T-helper 2 cell treated with Interferon-gamma antibody and Interleukin-4, amounts not matched to agents 5 μg/mL and 100 μg/mL, for 36 hours (primary cell): ENCODE measurements around the gene HLCS.

Experiments used
- DNase-seq: peaks from one replicate; pipeline ENCODE4 v3.0.0; 2021; ENCODE audit warnings: low spot score
- H3K27ac Mint-ChIP-seq: one replicate; pipeline ENCODE4 v1.8.0; 2021; ENCODE audit warnings: mild to moderate bottlenecking, mixed read lengths
- H3K27me3 Mint-ChIP-seq: one replicate; pipeline ENCODE4 v1.8.0; 2021; ENCODE audit warnings: low read depth, mixed read lengths
- H3K36me3 Mint-ChIP-seq: one replicate; pipeline ENCODE4 v1.8.0; 2021; ENCODE audit warnings: low read depth, mixed read lengths
- H3K4me1 Mint-ChIP-seq: one replicate; pipeline ENCODE4 v1.8.0; 2021; ENCODE audit warnings: low read depth, mixed read lengths
- H3K4me3 Mint-ChIP-seq: one replicate; pipeline ENCODE4 v1.8.0; 2022; ENCODE audit warnings: mild to moderate bottlenecking, moderate library complexity, mixed read lengths
- H3K9me3 Mint-ChIP-seq: one replicate; pipeline ENCODE4 v1.8.0; 2021; ENCODE audit warnings: mixed read lengths

HLCS gene

DNA sequence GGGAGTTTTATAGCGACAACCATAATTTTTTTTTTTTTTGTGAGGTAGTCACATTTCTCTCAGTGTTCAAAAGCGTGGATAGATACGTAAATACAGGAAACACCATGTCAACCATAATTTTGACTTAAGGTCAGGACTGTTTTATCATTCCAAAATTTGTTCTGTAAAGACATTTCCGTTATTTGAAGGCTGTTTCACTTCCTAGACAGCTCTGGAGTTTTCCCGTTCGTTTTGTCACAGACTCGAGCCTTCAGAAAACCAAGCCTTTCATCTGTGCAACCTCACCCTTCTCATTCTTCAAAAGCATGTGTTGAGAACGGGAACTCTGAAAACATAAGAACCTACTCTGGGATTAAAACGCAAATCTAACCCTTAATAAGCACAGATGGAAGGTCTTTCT lies 249.6 kb downstream of the HLCS start:
- Mint-ChIP-seq H3K27me3 (peaks cover 48% of the 10 kb centered on the region), H3K27ac (no peak overlapping the region), H3K36me3 (no peaks in the 10 kb centered on the region), H3K9me3 (no peaks in the 10 kb centered on the region), H3K4me3 (no peak overlapping the region), H3K4me1 (no peaks in the 10 kb centered on the region)
- no peak for DNase-seq

GRCh38 chr21:36716387-36716786 lies 250.1 kb downstream of the HLCS start:
- H3K27me3 Mint-ChIP-seq, result peaks cover 50% of the 10 kb centered on the region
- no peak overlapping the region for H3K27ac Mint-ChIP-seq
- DNase-seq, result no peak
- no peaks in the 10 kb centered on the region for H3K9me3 Mint-ChIP-seq
- no peaks in the 10 kb centered on the region for H3K4me1 Mint-ChIP-seq
- no peak overlapping the region for H3K4me3 Mint-ChIP-seq
- no peaks in the 10 kb centered on the region for H3K36me3 Mint-ChIP-seq

DNA sequence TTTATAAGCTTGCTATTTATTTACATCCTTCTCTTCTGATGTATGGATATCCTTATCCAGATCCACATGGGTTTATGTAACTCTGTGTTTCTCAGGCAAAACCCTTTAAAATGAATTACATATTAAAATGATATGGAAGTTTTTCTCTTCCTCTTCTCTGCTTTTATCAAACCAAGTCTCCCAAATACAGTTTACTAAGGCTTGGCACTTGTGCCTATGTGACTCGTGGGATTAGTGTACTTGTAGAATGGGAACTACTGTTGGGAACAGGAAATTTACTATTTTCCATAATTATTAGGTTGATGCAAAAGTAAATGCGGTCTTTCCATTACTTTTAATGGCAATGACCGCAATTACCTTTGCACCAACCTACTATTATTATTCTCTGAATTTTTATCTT lies 252.7 kb downstream of the HLCS start:
- H3K4me3 Mint-ChIP-seq, result no peak overlapping the region
- peaks cover 69% of the 10 kb centered on the region for H3K27me3 Mint-ChIP-seq
- H3K4me1 Mint-ChIP-seq, result no peaks in the 10 kb centered on the region
- H3K27ac Mint-ChIP-seq, result no peak overlapping the region
- DNase-seq, result no peak
- no peaks in the 10 kb centered on the region for H3K9me3 Mint-ChIP-seq
- H3K36me3 Mint-ChIP-seq, result peaks cover 2% of the 10 kb centered on the region

DNA sequence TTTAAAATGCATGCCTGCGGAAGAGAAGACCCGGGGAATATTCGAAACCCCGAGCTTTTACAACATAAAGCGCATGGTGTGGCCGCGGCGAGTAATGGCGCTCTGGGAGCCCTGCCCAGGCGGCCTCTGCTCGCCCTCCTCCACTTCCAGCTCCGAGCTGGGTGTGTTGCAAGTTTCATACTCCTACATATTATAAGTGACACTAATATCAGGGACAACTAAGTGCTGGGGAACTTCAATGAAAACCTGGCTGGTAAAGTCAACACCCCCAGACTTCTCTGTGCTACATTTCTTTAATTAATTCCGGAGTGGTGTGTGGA lies 255.8 kb downstream of the HLCS start:
- H3K27me3 Mint-ChIP-seq, result peaks cover 84% of the 10 kb centered on the region
- no peak overlapping the region for H3K4me3 Mint-ChIP-seq
- no peak overlapping the region for H3K27ac Mint-ChIP-seq
- peaks cover 4% of the 10 kb centered on the region for H3K4me1 Mint-ChIP-seq
- no peak for DNase-seq
- H3K36me3 Mint-ChIP-seq, result peaks cover 2% of the 10 kb centered on the region
- H3K9me3 Mint-ChIP-seq, result no peaks in the 10 kb centered on the region

- peaks cover 85% of the 10 kb centered on the region for H3K27me3 Mint-ChIP-seq
- DNase-seq, result no peak
- H3K4me3 Mint-ChIP-seq, result no peak overlapping the region
- H3K36me3 Mint-ChIP-seq, result peaks cover 2% of the 10 kb centered on the region
- H3K4me1 Mint-ChIP-seq, result peaks cover 4% of the 10 kb centered on the region
- no peak overlapping the region for H3K27ac Mint-ChIP-seq
- no peaks in the 10 kb centered on the region for H3K9me3 Mint-ChIP-seq
Observed at GRCh38 chr21:36709868-36710728, 256.4 kb downstream of the HLCS start.

- Mint-ChIP-seq H3K36me3 (peaks cover 2% of the 10 kb centered on the region), H3K4me1 (peaks cover 4% of the 10 kb centered on the region), H3K27ac (no peak overlapping the region), H3K4me3 (no peak overlapping the region), H3K27me3 (peaks cover 86% of the 10 kb centered on the region), H3K9me3 (no peaks in the 10 kb centered on the region)
- DNase-seq, result no peak
Observed at GRCh38 chr21:36709030-36709867, 257.2 kb downstream of the HLCS start.

- H3K27me3 Mint-ChIP-seq, result peaks cover 86% of the 10 kb centered on the region
- H3K4me3 Mint-ChIP-seq, result peak overlapping the region; percentile 21
- H3K9me3 Mint-ChIP-seq, result no peaks in the 10 kb centered on the region
- no peak for DNase-seq
- peaks cover 2% of the 10 kb centered on the region for H3K36me3 Mint-ChIP-seq
- peak overlapping the region; percentile 36 for H3K27ac Mint-ChIP-seq
- H3K4me1 Mint-ChIP-seq, result peaks cover 4% of the 10 kb centered on the region
Observed at GRCh38 chr21:36708286-36709029, 258.0 kb downstream of the HLCS start.

DNA sequence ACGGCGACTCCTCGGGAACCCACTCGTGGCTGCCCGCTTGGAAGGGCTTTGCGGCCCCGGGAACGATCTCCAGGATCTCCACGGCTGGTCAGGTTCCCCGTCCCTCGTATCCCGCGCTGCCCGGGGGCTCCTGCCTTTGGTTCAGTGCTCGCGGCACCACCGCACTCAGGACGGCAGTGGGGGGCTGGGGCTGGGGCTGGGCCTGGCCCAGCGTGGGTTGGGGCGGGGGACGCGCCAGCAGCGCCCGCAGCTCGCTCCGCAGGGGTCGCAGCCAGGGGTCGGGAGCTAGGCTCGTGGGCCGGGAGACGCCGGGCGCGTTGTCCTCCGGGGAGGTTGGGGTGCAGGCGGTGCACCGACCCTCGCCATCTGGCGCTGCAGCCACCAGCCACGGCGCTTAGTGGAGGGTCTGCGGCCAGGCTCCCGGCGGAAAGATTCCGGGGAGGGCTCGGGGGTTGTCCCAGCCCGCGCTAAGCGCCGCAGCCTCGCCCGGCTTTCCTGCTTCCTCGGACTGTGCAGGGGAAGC lies 258.6 kb downstream of the HLCS start:
- Mint-ChIP-seq H3K27ac (no peak overlapping the region), H3K27me3 (peaks cover 86% of the 10 kb centered on the region), H3K9me3 (no peaks in the 10 kb centered on the region), H3K4me1 (peaks cover 4% of the 10 kb centered on the region), H3K4me3 (no peak overlapping the region), H3K36me3 (peaks cover 2% of the 10 kb centered on the region)
- no peak for DNase-seq

- Mint-ChIP-seq H3K4me1 (peaks cover 4% of the 10 kb centered on the region), H3K36me3 (peaks cover 2% of the 10 kb centered on the region), H3K27me3 (peaks cover 86% of the 10 kb centered on the region), H3K9me3 (no peaks in the 10 kb centered on the region), H3K27ac (no peak overlapping the region), H3K4me3 (no peak overlapping the region)
- no peak for DNase-seq
Observed at GRCh38 chr21:36706951-36707762, 259.3 kb downstream of the HLCS start.

GRCh38 chr21:36706482-36706852 lies 260.0 kb downstream of the HLCS start:
- Mint-ChIP-seq H3K4me3 (no peak overlapping the region), H3K36me3 (peaks cover 2% of the 10 kb centered on the region), H3K27me3 (peaks cover 89% of the 10 kb centered on the region)

GRCh38 chr21:36705679-36706481 lies 260.6 kb downstream of the HLCS start:
- Mint-ChIP-seq H3K27me3 (peaks cover 86% of the 10 kb centered on the region), H3K36me3 (peaks cover 2% of the 10 kb centered on the region), H3K9me3 (no peaks in the 10 kb centered on the region), H3K4me3 (no peak overlapping the region), H3K4me1 (peaks cover 4% of the 10 kb centered on the region), H3K27ac (no peak overlapping the region)
- no peak for DNase-seq

More at GRCh38 chr21:36706482-36706852, 260.0 kb downstream of the HLCS start:
- H3K27ac Mint-ChIP-seq, result no peak overlapping the region
- H3K4me1 Mint-ChIP-seq, result peaks cover 4% of the 10 kb centered on the region
- H3K9me3 Mint-ChIP-seq, result no peaks in the 10 kb centered on the region
- no peak for DNase-seq

DNA sequence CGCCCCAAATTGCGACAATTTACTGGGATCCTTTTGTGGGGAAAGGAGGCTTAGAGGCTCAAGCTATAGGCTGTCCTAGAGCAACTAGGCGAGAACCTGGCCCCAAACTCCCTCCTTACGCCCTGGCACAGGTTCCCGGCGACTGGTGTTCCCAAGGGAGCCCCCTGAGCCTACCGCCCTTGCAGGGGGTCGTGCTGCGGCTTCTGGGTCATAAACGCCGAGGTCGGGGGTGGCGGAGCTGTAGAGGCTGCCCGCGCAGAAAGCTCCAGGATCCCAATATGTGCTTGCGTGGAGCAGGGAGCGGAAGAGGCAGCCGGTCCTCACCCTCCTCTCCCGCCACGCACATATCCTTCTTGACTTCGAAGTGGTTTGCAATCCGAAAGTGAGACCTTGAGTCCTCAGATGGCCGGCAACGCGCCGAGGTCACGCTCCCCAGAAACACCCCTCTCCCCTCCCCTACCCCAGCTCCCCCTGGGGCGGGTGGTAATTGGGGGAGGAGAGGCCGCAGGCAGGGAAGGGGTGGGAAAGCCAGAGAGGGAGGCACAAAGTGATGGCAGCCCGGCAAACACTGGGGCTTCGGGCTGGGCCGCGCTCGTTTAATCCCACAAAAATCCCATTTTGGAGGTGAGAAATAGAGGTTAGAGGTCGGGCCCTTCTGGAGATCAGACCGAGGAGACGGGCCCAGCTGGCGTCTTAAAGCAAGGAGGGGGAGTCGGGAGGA lies 261.4 kb downstream of the HLCS start:
- peaks cover 7% of the 10 kb centered on the region for H3K4me1 Mint-ChIP-seq
- peaks cover 86% of the 10 kb centered on the region for H3K27me3 Mint-ChIP-seq
- DNase-seq, result no peak
- H3K36me3 Mint-ChIP-seq, result peaks cover 4% of the 10 kb centered on the region
- no peak overlapping the region for H3K27ac Mint-ChIP-seq
- H3K9me3 Mint-ChIP-seq, result no peaks in the 10 kb centered on the region
- H3K4me3 Mint-ChIP-seq, result no peak overlapping the region
